Skin of body (tissue), 3 donors: Measurements from ENCODE around the gene DCST2. TPM values are rescaled to one million over a fixed set of nuclear protein-coding genes. Genes with fewer than 3 reads are reported as not detected.
"Not testable (repeated sequence)": the region's sequence is repeated elsewhere in the genome, so short reads cannot be mapped to it uniquely, and the experiment has no call there.

ENCODE experiments used
- DNase-seq: peaks from one replicate; lab custom pipeline; 2025; lab: John Stamatoyannopoulos, UW
- small RNA-seq: library from RNA; depleted of rRNA; stranded (forward); fragments of <200 nt; gene quantifications from one replicate; pipeline ENCODE3, GENCODE V24; 2014; ENCODE audit warnings: low replicate concordance
- total RNA-seq: library from RNA; depleted of rRNA; stranded (reverse); fragments of >200 nt; gene quantifications from one replicate; pipeline ENCODE4 v1.2.3, GENCODE V29; 2014

Gene DCST2
- total RNA-seq, 1 donor from 2014 or later: 0.49 TPM

GRCh38 chr1:154977762-154978161, 55.8 kb downstream of the DCST2 start:
- DNase-seq: not testable (repeated sequence)

- DNase-seq: peak; percentile 29
Observed at GRCh38 chr1:154975409-154976059, 58.0 kb downstream of the DCST2 start.

- peak; percentile 98 for DNase-seq
Observed at GRCh38 chr1:154974808-154975408, 58.7 kb downstream of the DCST2 start.

GRCh38 chr1:154974102-154974807, 59.3 kb downstream of the DCST2 start, which contains the start of gene CKS1B:
TSS of gene CKS1B (plus strand) at chr1:154974681. CDS start at chr1:154974746, 65 bp downstream.
- peak; percentile 100 for DNase-seq

GRCh38 chr1:154973344-154974101, 60.1 kb downstream of the DCST2 start:
- peak; percentile 94 for DNase-seq

- DNase-seq: peak; percentile 20
Observed at GRCh38 chr1:154972517-154973343, 60.9 kb downstream of the DCST2 start.

GRCh38 chr1:154972213-154972516, 61.4 kb downstream of the DCST2 start:
- no peak for DNase-seq

GRCh38 chr1:154971341-154971998, 62.1 kb downstream of the DCST2 start:
- DNase-seq: no peak

- peak; percentile 95 for DNase-seq
Observed at GRCh38 chr1:154970631-154971340, 62.8 kb downstream of the DCST2 start, which contains the start of gene SHC1. TSS of gene SHC1 (minus strand) at chr1:154970747. CDS start at chr1:154970526, 221 bp downstream.

- DNase-seq: no peak
Observed at GRCh38 chr1:154969860-154970452, 63.6 kb downstream of the DCST2 start.

- DNase-seq: no peak
Observed at GRCh38 chr1:154969246-154969645, 64.3 kb downstream of the DCST2 start.

GRCh38 chr1:154968731-154969130, 64.8 kb downstream of the DCST2 start:
- DNase-seq: no peak

Small RNAs within 50 kb of the gene (small RNA-seq; reads per million reads assigned to genes)
- not detected for gene MIR4258

Other genes with a start within 250 kb of the DCST2 start
- gene KCNN3, start 163.5 kb downstream of the DCST2 start, total RNA-seq: 0.99 TPM
- 18.9 TPM for gene PMVK, start 97.1 kb downstream of the DCST2 start, total RNA-seq
- gene PBXIP1, start 77.7 kb downstream of the DCST2 start, total RNA-seq: 61.8 TPM
- gene PYGO2, start 72.0 kb downstream of the DCST2 start, total RNA-seq: 14.6 TPM
- gene SHC1, start 63.0 kb downstream of the DCST2 start, total RNA-seq: 42.9 TPM
- 43.1 TPM for gene CKS1B, start 59.1 kb downstream of the DCST2 start, total RNA-seq
- gene FLAD1, start 50.4 kb downstream of the DCST2 start, total RNA-seq: 13.2 TPM
- gene LENEP, start 40.2 kb downstream of the DCST2 start, total RNA-seq: not detected
- gene ZBTB7B, start 31.0 kb downstream of the DCST2 start, total RNA-seq: 25.5 TPM
- 0.10 TPM for gene DCST1, start within 50 bp of the DCST2 start, total RNA-seq
- gene ADAM15, start 17.5 kb upstream of the DCST2 start, total RNA-seq: 46.0 TPM
- 9.0 TPM for gene EFNA4, start 30.0 kb upstream of the DCST2 start, total RNA-seq
- 10.9 TPM for gene EFNA3, start 45.1 kb upstream of the DCST2 start, total RNA-seq
- 45.1 TPM for gene EFNA1, start 94.1 kb upstream of the DCST2 start, total RNA-seq
- 18.5 TPM for gene SLC50A1, start 102.1 kb upstream of the DCST2 start, total RNA-seq
- 10.0 TPM for gene DPM3, start 106.8 kb upstream of the DCST2 start, total RNA-seq
- gene KRTCAP2, start 139.5 kb upstream of the DCST2 start, total RNA-seq: 67.5 TPM
- gene TRIM46, start 140.1 kb upstream of the DCST2 start, total RNA-seq: 0.20 TPM
- 32.5 TPM for gene THBS3, start 174.1 kb upstream of the DCST2 start, total RNA-seq
- 19.1 TPM for gene MTX1, start 174.9 kb upstream of the DCST2 start, total RNA-seq
- gene ENTREP3, start 221.7 kb upstream of the DCST2 start, total RNA-seq: 4.5 TPM
- gene SCAMP3, start 228.6 kb upstream of the DCST2 start, total RNA-seq: 23.7 TPM
- gene CLK2, start 239.7 kb upstream of the DCST2 start, total RNA-seq: 28.8 TPM
- 1.7 TPM for gene HCN3, start 243.7 kb upstream of the DCST2 start, total RNA-seq